GM12872 (cell line): ENCODE data around the gene EXT2.

Experiments used
- CTCF ChIP-seq: IDR thresholded peaks from 3 replicates; pipeline ENCODE4 v1.5.1; 2011; ENCODE audit warnings: low read depth, mild to moderate bottlenecking, low read length, moderate library complexity; ENCODE audit not compliant: insufficient read depth

Gene EXT2

GRCh38 chr11:44104481-44105294 is 9.2 kb downstream of the EXT2 start:
- TF ChIP-seq CTCF = no peak

- no peak for TF ChIP-seq CTCF
Observed at GRCh38 chr11:44108260-44108659, 12.8 kb downstream of the EXT2 start.

- peak; percentile 84 for TF ChIP-seq CTCF
Observed at GRCh38 chr11:44110231-44110679, 14.8 kb downstream of the EXT2 start.

- TF ChIP-seq CTCF = no peak
Observed at GRCh38 chr11:44112091-44112821, 16.8 kb downstream of the EXT2 start.

- TF ChIP-seq CTCF = no peak
Observed at GRCh38 chr11:44113018-44113417, 17.5 kb downstream of the EXT2 start.

- TF ChIP-seq CTCF = no peak
Observed at GRCh38 chr11:44113572-44113971, 18.1 kb downstream of the EXT2 start.

- no peak for TF ChIP-seq CTCF
Observed at GRCh38 chr11:44116234-44116830, 20.9 kb downstream of the EXT2 start.
